ENCODE data around the gene TLE4.

TLE4 gene

DNA sequence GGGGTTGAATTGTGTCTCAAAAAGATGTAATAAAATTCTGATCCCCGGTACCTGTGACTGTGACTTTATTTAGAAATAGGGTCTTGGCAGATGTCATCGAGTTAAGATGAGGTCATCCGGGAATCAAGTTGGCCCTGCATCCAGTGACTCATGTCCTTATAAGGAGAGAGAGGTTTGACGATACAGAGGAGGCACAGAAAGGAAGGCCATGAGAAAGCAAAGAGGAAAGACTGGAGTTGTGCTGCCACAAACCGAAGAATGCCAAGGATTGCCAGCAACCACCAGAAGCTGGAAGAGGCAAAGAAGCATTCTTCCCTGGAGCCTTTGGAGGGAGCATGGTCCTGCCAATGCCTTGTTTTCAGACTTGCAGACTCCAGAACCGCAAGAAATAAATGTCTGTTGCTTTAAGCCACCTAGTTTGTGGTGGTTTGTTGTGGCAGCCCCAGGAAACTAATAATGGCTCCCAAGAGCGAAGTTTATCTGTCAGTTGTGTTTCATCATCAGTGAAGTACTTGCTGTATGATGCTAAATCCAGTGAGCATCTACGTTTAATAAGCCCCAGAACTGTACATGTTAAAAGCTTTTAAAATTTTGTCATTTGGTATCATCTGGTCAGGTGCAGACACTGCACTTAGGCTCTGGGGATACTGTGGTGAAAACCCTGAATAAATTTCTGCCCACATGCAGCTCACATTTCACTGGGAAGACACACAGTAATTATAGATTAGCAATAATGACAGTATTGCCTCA is 114.8 kb downstream of the TLE4 start:
- DNase-seq (ENCODE audit: low read depth), result peak; percentile 67
- TF ChIP-seq, protein P1, sequence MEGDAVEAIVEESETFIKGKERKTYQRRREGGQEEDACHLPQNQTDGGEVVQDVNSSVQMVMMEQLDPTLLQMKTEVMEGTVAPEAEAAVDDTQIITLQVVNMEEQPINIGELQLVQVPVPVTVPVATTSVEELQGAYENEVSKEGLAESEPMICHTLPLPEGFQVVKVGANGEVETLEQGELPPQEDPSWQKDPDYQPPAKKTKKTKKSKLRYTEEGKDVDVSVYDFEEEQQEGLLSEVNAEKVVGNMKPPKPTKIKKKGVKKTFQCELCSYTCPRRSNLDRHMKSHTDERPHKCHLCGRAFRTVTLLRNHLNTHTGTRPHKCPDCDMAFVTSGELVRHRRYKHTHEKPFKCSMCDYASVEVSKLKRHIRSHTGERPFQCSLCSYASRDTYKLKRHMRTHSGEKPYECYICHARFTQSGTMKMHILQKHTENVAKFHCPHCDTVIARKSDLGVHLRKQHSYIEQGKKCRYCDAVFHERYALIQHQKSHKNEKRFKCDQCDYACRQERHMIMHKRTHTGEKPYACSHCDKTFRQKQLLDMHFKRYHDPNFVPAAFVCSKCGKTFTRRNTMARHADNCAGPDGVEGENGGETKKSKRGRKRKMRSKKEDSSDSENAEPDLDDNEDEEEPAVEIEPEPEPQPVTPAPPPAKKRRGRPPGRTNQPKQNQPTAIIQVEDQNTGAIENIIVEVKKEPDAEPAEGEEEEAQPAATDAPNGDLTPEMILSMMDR (conservative IDR thresholded peaks at IDR 0.05; ENCODE audit: low read depth, low read length), result peak; percentile 8
- H3K4me3 ChIP-seq (ENCODE audit: low read depth, low read length), result no peak overlapping the region

- H3K4me3 ChIP-seq (ENCODE audit: low read depth, low read length), result no peak overlapping the region
- TF ChIP-seq, protein P1 (conservative IDR thresholded peaks at IDR 0.05; ENCODE audit: low read depth, low read length), result no peak
- DNase-seq (ENCODE audit: low read depth), result no peak
Observed at GRCh38 chr9:79687131-79687447, 115.3 kb downstream of the TLE4 start.

DNA sequence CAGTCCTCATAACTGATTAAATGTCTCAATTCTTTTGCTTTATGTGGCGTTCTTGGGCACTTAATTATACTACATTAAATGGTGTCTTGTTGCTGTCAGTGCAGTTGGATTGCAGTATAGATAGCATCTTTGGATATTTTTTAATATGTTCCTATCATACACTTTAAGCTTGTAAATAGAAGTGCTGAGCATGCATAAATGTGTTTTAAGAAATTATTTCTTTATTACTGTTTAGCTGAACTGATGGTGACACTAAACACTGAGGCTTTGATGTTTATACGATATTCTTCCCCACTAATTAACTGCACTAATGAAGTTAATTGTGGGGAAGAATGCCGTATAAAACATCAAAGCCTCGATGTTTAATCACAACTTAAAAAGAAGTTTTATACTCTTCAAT is 116.6 kb downstream of the TLE4 start:
- no peak overlapping the region for H3K4me3 ChIP-seq (ENCODE audit: low read depth, low read length)
- DNase-seq (ENCODE audit: low read depth), result no peak
- TF ChIP-seq, protein P1 (conservative IDR thresholded peaks at IDR 0.05; ENCODE audit: low read depth, low read length), result no peak

DNA sequence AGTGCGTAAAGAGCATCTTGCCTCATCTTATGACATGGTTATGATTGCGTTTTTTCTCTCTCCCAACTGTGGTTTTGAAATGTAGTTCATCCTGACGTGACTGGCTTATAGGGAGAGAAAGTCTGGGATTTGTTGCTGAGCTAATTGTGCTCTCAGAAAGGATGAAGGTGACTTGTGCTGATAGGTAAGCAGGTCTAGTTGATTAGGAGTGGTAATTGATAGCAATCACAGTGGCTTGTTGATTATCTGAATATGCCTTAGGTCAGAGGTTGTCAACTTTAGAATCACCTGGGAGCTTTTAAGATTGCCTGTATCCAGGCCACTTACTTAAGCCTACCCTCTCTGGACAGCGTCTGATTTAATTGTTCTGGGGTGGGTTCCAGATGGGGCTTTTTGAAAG is 117.8 kb downstream of the TLE4 start:
- TF ChIP-seq, protein P1 (conservative IDR thresholded peaks at IDR 0.05; ENCODE audit: low read depth, low read length), result no peak
- no peak for DNase-seq (ENCODE audit: low read depth)
- H3K4me3 ChIP-seq (ENCODE audit: low read depth, low read length), result no peak overlapping the region

- TF ChIP-seq, protein P1 (conservative IDR thresholded peaks at IDR 0.05; ENCODE audit: low read depth, low read length), result no peak
- H3K4me3 ChIP-seq (ENCODE audit: low read depth, low read length), result no peak overlapping the region
- no peak for DNase-seq (ENCODE audit: low read depth)
Observed at GRCh38 chr9:79691496-79691895, 119.7 kb downstream of the TLE4 start.

- DNase-seq (ENCODE audit: low read depth), result peak; percentile 25
- TF ChIP-seq, protein P1 (conservative IDR thresholded peaks at IDR 0.05; ENCODE audit: low read depth, low read length), result no peak
- H3K4me3 ChIP-seq (ENCODE audit: low read depth, low read length), result no peak overlapping the region
Observed at GRCh38 chr9:79692857-79693571, 121.2 kb downstream of the TLE4 start.

DNA sequence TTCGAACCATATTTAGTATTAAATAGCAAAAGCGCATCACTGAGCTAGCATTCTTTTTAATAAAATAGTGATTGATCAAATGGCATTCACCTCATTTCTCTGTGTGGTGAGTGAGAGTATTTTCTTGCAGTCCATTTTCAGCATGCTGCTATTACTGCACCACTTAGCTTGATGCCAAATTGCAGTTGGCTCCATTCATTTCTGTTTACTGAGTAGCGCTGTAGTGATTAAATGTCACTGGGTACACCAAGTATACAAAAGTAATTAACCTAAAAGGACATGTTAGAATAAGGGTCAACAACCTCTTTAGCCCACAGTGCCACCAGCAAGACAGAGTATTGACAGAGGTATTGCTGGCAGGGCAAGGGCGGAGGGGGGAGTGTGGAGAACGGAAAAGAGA is 122.0 kb downstream of the TLE4 start:
- TF ChIP-seq, protein P1 (conservative IDR thresholded peaks at IDR 0.05; ENCODE audit: low read depth, low read length), result no peak
- no peak overlapping the region for H3K4me3 ChIP-seq (ENCODE audit: low read depth, low read length)
- DNase-seq (ENCODE audit: low read depth), result no peak

Measured in choroid plexus epithelial cell (primary cell).